IPS-18a (cell line): ENCODE data around the gene SPRING1.

Experiments
- H3K27ac ChIP-seq: one replicate; pipeline ENCODE4 v1.5.1; 2013; ENCODE audit warnings: low read length
- H3K27me3 ChIP-seq: one replicate; pipeline ENCODE4 v1.6.1; 2013; ENCODE audit warnings: mild to moderate bottlenecking, low read length; ENCODE audit not compliant: control insufficient read depth, insufficient read depth
- H3K36me3 ChIP-seq: one replicate; pipeline ENCODE4 v1.6.1; 2013; ENCODE audit warnings: low read depth, low read length; ENCODE audit not compliant: control insufficient read depth
- H3K4me1 ChIP-seq: one replicate; pipeline ENCODE4 v1.6.1; 2013; ENCODE audit warnings: low read depth, low read length; ENCODE audit not compliant: control insufficient read depth
- H3K4me3 ChIP-seq: one replicate; pipeline ENCODE4 v1.5.1; 2013; ENCODE audit warnings: low read length
- H3K9ac ChIP-seq: one replicate; pipeline ENCODE4 v1.6.1; 2013; ENCODE audit warnings: mild to moderate bottlenecking, low read length, moderate library complexity
- H3K9me3 ChIP-seq: one replicate; pipeline ENCODE4 v1.6.1; 2013; ENCODE audit warnings: low read depth, low read length; ENCODE audit not compliant: control insufficient read depth

SPRING1 gene

GRCh38 chr12:116691636-116692035, 46.2 kb downstream of the SPRING1 start:
- Histone ChIP-seq H3K9ac (no peak overlapping the region), H3K9me3 (no peaks in the 10 kb centered on the region), H3K27ac (no peak overlapping the region), H3K4me3 (no peak overlapping the region), H3K27me3 (peaks cover 28% of the 10 kb centered on the region), H3K4me1 (peaks cover 11% of the 10 kb centered on the region), H3K36me3 (no peaks in the 10 kb centered on the region)

GRCh38 chr12:116691205-116691604, 46.7 kb downstream of the SPRING1 start:
- H3K27ac ChIP-seq: no peak overlapping the region
- peaks cover 28% of the 10 kb centered on the region for H3K27me3 ChIP-seq
- H3K9ac ChIP-seq: no peak overlapping the region
- no peaks in the 10 kb centered on the region for H3K36me3 ChIP-seq
- H3K4me1 ChIP-seq: peaks cover 11% of the 10 kb centered on the region
- H3K4me3 ChIP-seq: no peak overlapping the region
- H3K9me3 ChIP-seq: no peaks in the 10 kb centered on the region

GRCh38 chr12:116689979-116690744, 47.7 kb downstream of the SPRING1 start:
- no peak overlapping the region for H3K9ac ChIP-seq
- no peak overlapping the region for H3K27ac ChIP-seq
- H3K4me1 ChIP-seq: peaks cover 11% of the 10 kb centered on the region

GRCh38 chr12:116689521-116689920, 48.3 kb downstream of the SPRING1 start:
- no peaks in the 10 kb centered on the region for H3K36me3 ChIP-seq
- no peaks in the 10 kb centered on the region for H3K9me3 ChIP-seq
- no peak overlapping the region for H3K27ac ChIP-seq
- H3K9ac ChIP-seq: no peak overlapping the region
- peaks cover 19% of the 10 kb centered on the region for H3K27me3 ChIP-seq
- H3K4me1 ChIP-seq: peaks cover 11% of the 10 kb centered on the region
- no peak overlapping the region for H3K4me3 ChIP-seq

More at GRCh38 chr12:116689979-116690744, 47.7 kb downstream of the SPRING1 start:
- Histone ChIP-seq H3K9me3 (no peaks in the 10 kb centered on the region), H3K27me3 (peaks cover 25% of the 10 kb centered on the region), H3K4me3 (no peak overlapping the region), H3K36me3 (no peaks in the 10 kb centered on the region)
